HG03354 (cell line): ENCODE measurements around the gene XPNPEP1.

Experiments used
- ATAC-seq: cut with Tn5 transposase; IDR thresholded peaks from one replicate; pipeline ENCODE4 v1.9.1; 2021; ENCODE audit warnings: mild to moderate bottlenecking; ENCODE audit not compliant: unreplicated experiment, poor library complexity, severe bottlenecking

XPNPEP1 gene

DNA sequence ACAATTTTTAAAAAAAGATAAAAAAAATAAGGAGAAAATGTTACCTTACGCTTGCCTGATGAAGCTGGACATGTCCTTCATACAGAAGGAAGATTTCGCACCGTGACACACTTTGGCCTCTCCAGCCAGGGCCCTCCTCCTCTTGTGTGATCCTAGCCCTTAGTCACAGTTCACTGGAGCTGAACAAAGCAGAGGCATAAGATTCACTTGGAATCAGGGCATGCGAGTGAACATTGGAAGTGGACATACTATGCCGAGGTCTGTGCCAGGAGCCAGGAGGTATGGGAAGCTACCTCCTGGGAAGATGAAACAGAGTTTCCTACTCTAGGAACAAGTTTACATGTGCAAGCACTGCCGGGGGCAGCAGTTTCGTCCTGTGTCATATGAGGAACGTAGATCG is 91.5 kb downstream of the XPNPEP1 start:
- no peak for ATAC-seq

DNA sequence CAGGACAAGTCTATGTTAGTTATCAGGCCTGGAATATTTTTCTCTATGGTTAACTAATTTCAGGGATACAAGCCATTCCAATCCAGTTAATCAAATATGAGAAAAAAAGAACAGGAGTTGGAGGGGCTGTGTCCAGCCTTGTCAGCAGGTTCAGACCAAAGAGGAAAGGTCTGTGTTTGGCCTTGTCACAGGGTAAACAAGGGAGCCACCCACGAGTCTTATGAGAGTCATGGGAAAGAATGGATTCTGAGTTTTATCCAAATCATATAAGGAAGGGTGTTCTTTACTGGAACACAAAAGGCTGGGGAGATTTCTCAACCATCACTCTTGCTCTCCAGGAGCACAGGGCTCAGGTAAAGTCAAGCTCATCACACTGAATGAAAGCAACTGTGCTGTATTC is 99.1 kb downstream of the XPNPEP1 start:
- no peak for ATAC-seq

DNA sequence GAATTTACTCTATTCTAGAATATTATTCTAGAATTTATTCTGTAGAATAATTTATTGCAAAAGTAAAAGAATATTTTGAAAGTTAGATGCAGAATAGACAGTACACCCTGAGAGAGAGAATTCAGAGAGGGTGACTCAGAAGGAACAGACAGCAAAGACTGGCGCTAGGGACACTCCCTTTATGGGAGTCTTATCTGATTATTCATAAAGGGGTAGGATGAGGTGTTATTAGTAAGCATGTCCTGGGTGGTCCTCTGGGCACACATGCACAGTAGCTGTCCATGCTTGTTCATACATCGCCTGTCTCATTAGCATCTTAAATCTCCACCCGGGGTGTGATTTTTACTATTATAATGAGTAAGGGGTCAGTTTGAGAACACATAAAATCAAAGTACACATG is 100.1 kb downstream of the XPNPEP1 start:
- no peak for ATAC-seq

DNA sequence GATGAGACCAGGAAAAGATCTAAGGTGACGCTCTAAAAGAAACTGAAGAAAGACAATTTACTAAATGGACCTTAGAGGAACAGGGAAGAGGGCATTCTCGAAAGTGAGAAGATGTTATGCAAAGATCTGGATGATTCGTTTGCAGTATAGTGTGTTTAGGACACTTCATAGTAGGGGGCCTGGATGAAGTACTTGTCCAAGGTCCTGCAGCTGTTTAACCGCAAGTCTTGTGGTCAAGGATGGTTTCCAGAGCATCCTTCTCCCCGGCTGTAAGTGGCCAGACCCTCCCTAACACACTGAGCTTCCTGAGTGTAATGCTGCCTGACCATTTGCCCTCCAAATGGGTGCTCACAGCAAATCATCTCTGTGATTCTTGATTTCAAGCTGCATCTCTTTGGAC is 101.6 kb downstream of the XPNPEP1 start:
- no peak for ATAC-seq

DNA sequence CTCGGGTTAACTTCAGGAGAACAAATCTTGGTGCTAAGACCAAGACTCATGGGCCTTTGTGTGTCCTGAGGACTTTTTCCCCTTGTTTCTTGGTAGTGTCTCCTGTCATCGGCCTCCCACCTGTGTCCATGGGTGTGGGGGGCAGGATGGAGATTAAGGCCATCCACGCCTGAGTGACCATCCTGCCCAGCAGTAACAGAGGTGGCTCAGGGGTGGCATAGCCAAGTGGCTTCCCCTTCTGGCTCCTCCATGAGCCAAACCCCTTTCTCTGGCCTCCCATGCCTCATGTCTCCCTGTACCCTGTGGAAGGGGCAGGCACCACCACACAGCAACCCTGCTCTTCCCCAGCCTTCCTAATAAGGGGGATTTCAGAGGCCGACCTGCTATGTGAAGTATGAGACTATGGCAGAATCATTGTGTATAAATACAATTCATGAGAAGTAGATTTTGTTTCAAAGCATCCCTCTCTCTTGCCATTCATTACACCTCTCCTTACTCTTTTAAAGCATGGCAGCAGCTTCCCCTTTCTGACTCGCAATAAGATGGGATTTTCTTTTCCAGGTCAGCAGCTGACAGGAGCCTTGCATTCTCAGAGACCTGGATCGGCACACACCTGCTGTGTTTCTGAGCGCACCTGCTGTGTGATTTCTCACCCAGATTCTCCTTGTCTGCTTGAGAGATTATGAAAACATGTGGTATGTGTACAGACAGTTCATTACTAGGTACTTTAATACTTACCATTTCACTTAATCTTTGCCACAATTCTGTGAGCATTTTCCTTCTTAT is 102.5 kb downstream of the XPNPEP1 start:
- no peak for ATAC-seq

DNA sequence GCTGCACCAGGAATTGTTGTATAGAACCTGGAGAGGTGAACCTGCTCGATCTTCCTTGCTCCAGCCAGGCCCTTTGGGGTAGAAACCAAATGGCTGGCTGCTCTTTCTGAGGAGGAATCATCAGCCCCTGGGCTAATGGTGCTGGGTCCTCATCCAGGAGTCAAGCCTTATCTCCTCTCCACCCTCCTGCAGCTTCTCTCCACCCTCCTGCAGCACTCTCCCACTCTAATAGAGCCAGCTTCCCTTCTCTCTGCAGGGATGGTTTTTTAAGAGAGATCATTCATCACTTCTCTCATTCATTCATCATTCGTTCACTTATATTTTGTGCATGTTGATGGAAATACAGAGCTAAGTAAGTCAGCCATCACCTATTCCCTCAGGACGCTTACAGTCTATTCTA is 103.5 kb downstream of the XPNPEP1 start:
- no peak for ATAC-seq
